Loucy (cell line): ENCODE measurements around the gene CD300E.
"Not testable (repeated sequence)": the region's sequence is repeated elsewhere in the genome, so short reads cannot be mapped to it uniquely, and the experiment has no call there.

ENCODE experiments used
- CTCF ChIP-seq: fragments of 200-600 bp; sonication (generic); conservative IDR thresholded peaks from 2 replicates; pipeline ENCODE4 v1.5.1; 2014; ENCODE audit warnings: mild to moderate bottlenecking, antibody characterized with exemption, low read length
- EZH2phosphoT487 ChIP-seq: fragments of 200-600 bp; IDR thresholded peaks from 2 replicates; pipeline ENCODE4 v1.6.1; 2018; ENCODE audit warnings: antibody characterized with exemption, mild to moderate bottlenecking, moderate library complexity, borderline replicate concordance

GRCh38 chr17:74636541-74637085 lies 13.1 kb upstream of the CD300E start:
- TF ChIP-seq EZH2phosphoT487, CTCF: not testable (repeated sequence)
